ENCODE measurements around the gene KDM4B. TPM values are rescaled to one million over a fixed set of nuclear protein-coding genes. Genes with fewer than 3 reads are reported as not detected.

Gene KDM4B
- total and polyA plus RNA-seq, 9 of the 15 experiments (the other 6 are each of a cell fraction or from before 2014, with no cell fraction given) = 0.21 to 29.9 (median 7.3) TPM

GRCh38 chr19:5083547-5083965 lies 114.6 kb downstream of the KDM4B start:
- no peaks in the 10 kb centered on the region; the same call in 1 of the 2 replicates for H4K20me1 ChIP-seq (replicated peaks; ENCODE audit: control insufficient read depth, insufficient read depth, low read length)
- intact Hi-C loops (cut with micrococcal nuclease) = no loop called here
- 0 out of 2 replicates have a peak, but pooled peaks have one; percentile 28 for TF ChIP-seq POLR2G (IDR thresholded peaks at IDR 0.05; ENCODE audit: low read depth, low read length)
- TF ChIP-seq RBM34 (IDR thresholded peaks at IDR 0.05; ENCODE audit: borderline replicate concordance, insufficient read depth, low read length) = no peak
- TF ChIP-seq MAX (CRISPR knock-in tag; IDR thresholded peaks at IDR 0.05) = peak; percentile 50; the same call in 1 of the 2 replicates
- 0 out of 2 replicates have a peak, but pooled peaks have one; percentile 63 for TF ChIP-seq ZSCAN29 (IDR thresholded peaks at IDR 0.05)
- TF ChIP-seq USF1 (CRISPR knock-in tag; IDR thresholded peaks at IDR 0.05) = peak; percentile 70
- TF ChIP-seq PHTF2 (CRISPR knock-in tag; IDR thresholded peaks at IDR 0.05) = no peak
- no peak for TF ChIP-seq SMC3 (conservative IDR thresholded peaks at IDR 0.05; ENCODE audit: insufficient read depth, low read depth, low read length)
- peaks cover 0 to 49% of the 10 kb centered on the region in 2 experiments; a peak in 3 of 5 replicates for H3K4me1 ChIP-seq (replicated peaks in 1 of 2; ENCODE audit: control insufficient read depth in 2 of 2, insufficient read depth in 2 of 2, low read length in 2 of 2)
- DNase-seq (ENCODE audit: extremely low read depth in 1 of 4, low spot score in 3 of 4) (peak in 3 of 4 experiments; percentile 13 to 35 (median 35)), FAIRE-seq (no peak), ATAC-seq (peak; percentile 53)
- H3K79me2 ChIP-seq (ENCODE audit: control insufficient read depth, insufficient read depth, low read length) = no peaks in the 10 kb centered on the region
- ChIA-PET POLR2A (interaction anchor here (0.5 to 1.1 kb wide), 3 partner anchors 16 to 570 kb away, joined by 3 to 4 read pairs (median 3); no protein-coding TSS in a partner anchor), CTCF (ENCODE audit: low intra/inter-chr PET ratio) (no interaction called here)
- H3K4me3 ChIP-seq = no peak overlapping the region
- in situ Hi-C loops (cut with MboI) = no loop called here
- no TSS peak for BruUV-seq (replicated peaks)
- no peak overlapping the region for H2AFZ ChIP-seq (ENCODE audit: low read depth, low read length)
- no peak overlapping the region for H3K4me2 ChIP-seq (ENCODE audit: insufficient read depth, low read length)
- peaks cover 53% of the 10 kb centered on the region; the same call in 1 of the 3 replicates for H3K36me3 ChIP-seq (ENCODE audit: control insufficient read depth, insufficient read depth, low read length)
- no peaks in the 10 kb centered on the region for H3K9me1 ChIP-seq (ENCODE audit: control insufficient read depth, insufficient read depth, low read length)
- H3K27ac ChIP-seq (ENCODE audit: extremely low read depth, low read depth, low read length) = no peak overlapping the region
- 0 out of 4 replicates have a peak overlapping the region, but pooled peaks of 1 of the 2 experiments have one; percentile 0 for H3K9ac ChIP-seq (ENCODE audit: insufficient read depth in 1 of 2, low read depth in 2 of 2, low read length in 2 of 2)
- no peaks in the 10 kb centered on the region for H3K9me3 ChIP-seq (replicated peaks; ENCODE audit: control insufficient read depth, insufficient read depth, low read depth, low read length)
- 71% methylated on average over 12 of the region's 13 CpGs for WGBS (ENCODE audit: insufficient coverage, low coverage, missing lambda C conversion rate)
- no peaks in the 10 kb centered on the region for H3K27me3 ChIP-seq (ENCODE audit: control insufficient read depth in 2 of 2, insufficient read depth in 2 of 2, low read length in 2 of 2)
